Gastroesophageal sphincter (tissue), 3 donors: Measurements from ENCODE around the gene ADAMTS17.

ENCODE experiments used
- CTCF ChIP-seq, 4 experiments: fragments of 200-600 bp in 2 of 4; fragments of 450-650 bp in 2 of 4; sonication (generic) in 1 of 4; IDR thresholded peaks; one replicate each; pipeline ENCODE4 v1.5.1; 2017 to 2019; ENCODE audit warnings: antibody characterized with exemption in 4 of 4, mild to moderate bottlenecking in 2 of 4, moderate library complexity in 2 of 4
- EP300 ChIP-seq: sonication (generic); formaldehyde crosslinking; IDR thresholded peaks from one replicate; pipeline ENCODE4 v1.6.1; 2017; ENCODE audit warnings: antibody characterized with exemption, mild to moderate bottlenecking
- POLR2A ChIP-seq, 2 donors: fragments of 450-650 bp; IDR thresholded peaks; one replicate each; pipeline ENCODE4 v1.6.1; 2017; ENCODE audit warnings: antibody characterized with exemption in 2 of 2, mild to moderate bottlenecking in 2 of 2, moderate library complexity in 1 of 2

GRCh38 chr15:100256970-100257650 is 84.7 kb downstream of the ADAMTS17 start:
- TF ChIP-seq CTCF (IDR thresholded peaks at IDR 0.05) = no peak
- no peak for TF ChIP-seq EP300
- no peak for TF ChIP-seq POLR2A (IDR thresholded peaks at IDR 0.05)
